Measurements from ENCODE around the gene LSR.

DNA sequence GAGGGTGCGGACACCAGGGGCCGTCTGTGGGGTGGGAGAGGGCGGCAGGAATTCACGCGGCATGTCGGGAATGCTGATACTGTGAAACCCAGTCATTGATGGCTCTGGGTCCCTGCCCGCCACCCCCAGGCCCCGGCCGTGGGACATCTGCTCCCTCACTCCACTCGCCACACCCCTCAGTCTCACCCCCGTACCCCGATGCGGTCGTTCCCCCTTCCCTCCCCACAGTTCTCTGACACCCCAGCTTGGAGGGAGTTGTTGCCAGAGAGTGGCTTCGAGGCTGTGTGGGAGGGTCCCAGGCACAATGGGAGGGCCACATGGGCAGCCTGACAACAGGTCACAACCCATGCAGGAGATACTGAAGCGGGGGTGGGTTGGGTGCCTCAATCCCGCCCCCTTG, 45.0 kb downstream of the LSR start:
- TF ChIP-seq, protein P1, sequence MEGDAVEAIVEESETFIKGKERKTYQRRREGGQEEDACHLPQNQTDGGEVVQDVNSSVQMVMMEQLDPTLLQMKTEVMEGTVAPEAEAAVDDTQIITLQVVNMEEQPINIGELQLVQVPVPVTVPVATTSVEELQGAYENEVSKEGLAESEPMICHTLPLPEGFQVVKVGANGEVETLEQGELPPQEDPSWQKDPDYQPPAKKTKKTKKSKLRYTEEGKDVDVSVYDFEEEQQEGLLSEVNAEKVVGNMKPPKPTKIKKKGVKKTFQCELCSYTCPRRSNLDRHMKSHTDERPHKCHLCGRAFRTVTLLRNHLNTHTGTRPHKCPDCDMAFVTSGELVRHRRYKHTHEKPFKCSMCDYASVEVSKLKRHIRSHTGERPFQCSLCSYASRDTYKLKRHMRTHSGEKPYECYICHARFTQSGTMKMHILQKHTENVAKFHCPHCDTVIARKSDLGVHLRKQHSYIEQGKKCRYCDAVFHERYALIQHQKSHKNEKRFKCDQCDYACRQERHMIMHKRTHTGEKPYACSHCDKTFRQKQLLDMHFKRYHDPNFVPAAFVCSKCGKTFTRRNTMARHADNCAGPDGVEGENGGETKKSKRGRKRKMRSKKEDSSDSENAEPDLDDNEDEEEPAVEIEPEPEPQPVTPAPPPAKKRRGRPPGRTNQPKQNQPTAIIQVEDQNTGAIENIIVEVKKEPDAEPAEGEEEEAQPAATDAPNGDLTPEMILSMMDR (IDR thresholded peaks at IDR 0.05): no peak
- no peak for TF ChIP-seq POLR2A (IDR thresholded peaks at IDR 0.05)
